ENCODE results near the gene AP2A1.

The AP2A1 gene

DNA sequence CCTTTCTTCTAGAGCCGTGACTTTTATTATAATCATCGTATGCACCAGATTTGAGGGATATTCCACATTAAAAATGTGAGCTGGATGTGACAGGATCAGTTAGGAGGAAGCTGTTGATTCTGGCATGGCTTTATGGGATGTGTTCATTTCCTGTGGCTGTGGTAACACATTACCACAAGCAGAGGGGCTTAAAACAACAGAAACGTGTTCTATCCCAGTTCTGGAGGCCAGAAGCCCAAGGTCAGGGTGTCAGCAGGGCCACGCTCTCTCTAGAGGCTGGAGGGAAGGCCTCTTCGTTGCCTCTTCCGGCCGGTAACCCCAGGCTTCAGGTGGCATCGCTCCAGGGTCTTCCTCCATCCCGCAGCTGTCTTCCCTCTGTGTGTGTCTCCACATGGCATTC, 65.8 kb downstream of the AP2A1 start:
- no peak for DNase-seq
- TF ChIP-seq CTCF (IDR thresholded peaks at IDR 0.05; ENCODE audit: low read depth, low read length) = no peak
- no peak overlapping the region for H3K4me3 ChIP-seq (ENCODE audit: low read depth, low read length)
- H3K36me3 ChIP-seq = peaks cover 82% of the 10 kb centered on the region
- no peaks in the 10 kb centered on the region for H3K27me3 ChIP-seq (ENCODE audit: insufficient read depth, low read depth, severe bottlenecking)
- H3K27ac ChIP-seq = no peak overlapping the region
- H3K9me3 ChIP-seq (ENCODE audit: severe bottlenecking) = no peaks in the 10 kb centered on the region

GRCh38 chr19:49833599-49833998, 66.8 kb downstream of the AP2A1 start:
- H3K27me3 ChIP-seq (ENCODE audit: insufficient read depth, low read depth, severe bottlenecking) = no peaks in the 10 kb centered on the region
- peaks cover 87% of the 10 kb centered on the region for H3K36me3 ChIP-seq
- no peak for TF ChIP-seq CTCF (IDR thresholded peaks at IDR 0.05; ENCODE audit: low read depth, low read length)
- no peaks in the 10 kb centered on the region for H3K9me3 ChIP-seq (ENCODE audit: severe bottlenecking)
- no peak overlapping the region for H3K4me3 ChIP-seq (ENCODE audit: low read depth, low read length)
- H3K27ac ChIP-seq = no peak overlapping the region
- DNase-seq = no peak

- no peak overlapping the region for H3K4me3 ChIP-seq (ENCODE audit: low read depth, low read length)
- H3K27me3 ChIP-seq (ENCODE audit: insufficient read depth, low read depth, severe bottlenecking) = no peaks in the 10 kb centered on the region
- no peak for DNase-seq
- peaks cover 98% of the 10 kb centered on the region for H3K36me3 ChIP-seq
- H3K9me3 ChIP-seq (ENCODE audit: severe bottlenecking) = no peaks in the 10 kb centered on the region
- no peak overlapping the region for H3K27ac ChIP-seq
- TF ChIP-seq CTCF (IDR thresholded peaks at IDR 0.05; ENCODE audit: low read depth, low read length) = no peak
Observed at GRCh38 chr19:49835562-49835961, 68.8 kb downstream of the AP2A1 start.

DNA sequence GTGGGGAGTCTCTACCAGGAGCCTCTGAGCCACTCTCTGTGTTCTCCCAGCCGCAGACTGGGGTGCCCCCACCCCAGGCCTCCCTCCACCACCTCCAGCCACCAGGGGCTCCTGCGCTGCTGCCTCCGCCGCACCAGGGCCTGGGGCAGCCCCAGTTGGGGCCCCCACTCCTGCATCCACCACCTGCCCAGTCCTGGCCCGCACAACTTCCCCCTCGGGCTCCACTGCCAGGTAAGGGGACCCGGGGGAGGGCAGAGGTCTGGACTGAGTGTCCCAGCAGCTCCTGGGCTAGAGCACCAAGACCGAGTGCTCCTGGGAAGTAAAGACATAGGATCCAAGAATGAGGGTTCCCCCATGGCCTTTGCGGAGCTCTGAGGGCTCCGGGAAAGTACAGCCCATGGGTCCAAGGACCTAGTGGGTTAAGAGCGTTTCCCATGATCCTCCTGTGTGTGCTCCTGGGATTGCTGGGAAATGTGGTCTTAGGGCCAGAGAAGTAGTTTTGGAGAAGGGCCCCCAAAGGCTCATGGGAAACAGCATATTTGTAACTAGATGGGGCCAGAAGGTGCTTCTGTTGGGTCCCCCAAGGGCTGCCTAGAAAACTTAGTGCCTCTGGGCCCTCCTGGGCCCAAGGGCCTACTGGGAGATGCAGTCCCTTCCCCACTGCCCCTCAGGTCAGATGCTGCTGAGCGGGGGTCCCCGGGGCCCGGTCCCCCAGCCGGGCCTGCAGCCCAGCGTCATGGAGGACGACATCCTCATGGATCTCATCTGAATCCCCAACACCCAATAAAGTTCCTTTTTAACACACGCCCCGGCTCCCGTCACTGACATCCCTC, 69.6 kb downstream of the AP2A1 start:
- TF ChIP-seq CTCF (IDR thresholded peaks at IDR 0.05; ENCODE audit: low read depth, low read length) = no peak
- no peaks in the 10 kb centered on the region for H3K27me3 ChIP-seq (ENCODE audit: insufficient read depth, low read depth, severe bottlenecking)
- H3K27ac ChIP-seq = no peak overlapping the region
- no peaks in the 10 kb centered on the region for H3K9me3 ChIP-seq (ENCODE audit: severe bottlenecking)
- no peak for DNase-seq
- no peak overlapping the region for H3K4me3 ChIP-seq (ENCODE audit: low read depth, low read length)
- peaks cover 95% of the 10 kb centered on the region for H3K36me3 ChIP-seq

- Histone ChIP-seq H3K4me3 (ENCODE audit: low read depth, low read length) (no peak overlapping the region), H3K36me3 (peaks cover 90% of the 10 kb centered on the region), H3K9me3 (ENCODE audit: severe bottlenecking) (no peaks in the 10 kb centered on the region), H3K27ac (no peak overlapping the region), H3K27me3 (ENCODE audit: insufficient read depth, low read depth, severe bottlenecking) (no peaks in the 10 kb centered on the region)
- DNase-seq = no peak
- TF ChIP-seq CTCF (IDR thresholded peaks at IDR 0.05; ENCODE audit: low read depth, low read length) = no peak
Observed at GRCh38 chr19:49837009-49837310, 70.2 kb downstream of the AP2A1 start.

- H3K4me3 ChIP-seq (ENCODE audit: low read depth, low read length) = no peak overlapping the region
- TF ChIP-seq CTCF (IDR thresholded peaks at IDR 0.05; ENCODE audit: low read depth, low read length) = no peak
- H3K9me3 ChIP-seq (ENCODE audit: severe bottlenecking) = no peaks in the 10 kb centered on the region
- no peak overlapping the region for H3K27ac ChIP-seq
- peaks cover 85% of the 10 kb centered on the region for H3K36me3 ChIP-seq
- no peak for DNase-seq
- no peaks in the 10 kb centered on the region for H3K27me3 ChIP-seq (ENCODE audit: insufficient read depth, low read depth, severe bottlenecking)
Observed at GRCh38 chr19:49837425-49837824, 70.6 kb downstream of the AP2A1 start.

Data from WERI-Rb-1 (cell line).